Testis (tissue), 3 donors: Measurements from ENCODE around the gene OR6S1. TPM values are rescaled to one million over a fixed set of nuclear protein-coding genes. Genes with fewer than 3 reads are reported as not detected.

Experiments used
- DNase-seq: peaks from one replicate; pipeline ENCODE4 v3.0.0-alpha.2; 2019
- H3K27ac ChIP-seq, 2 donors: fragments of 200-600 bp; sonication (generic); one replicate each; pipeline ENCODE4 v1.5.1; 2019
- H3K27me3 ChIP-seq: fragments of 200-600 bp; sonication (generic); one replicate; pipeline ENCODE4 v1.5.1; 2019
- H3K36me3 ChIP-seq: fragments of 200-600 bp; sonication (generic); one replicate; pipeline ENCODE4 v1.5.1; 2017; ENCODE audit warnings: low read depth; ENCODE audit errors: missing control alignments
- H3K4me1 ChIP-seq: fragments of 200-600 bp; sonication (generic); one replicate; pipeline ENCODE4 v1.5.1; 2019
- H3K4me3 ChIP-seq, 2 donors: fragments of 200-600 bp; sonication (generic); one replicate each; pipeline ENCODE4 v1.5.1; 2017 to 2019
- H3K9me3 ChIP-seq: fragments of 200-600 bp; sonication (generic); one replicate; pipeline ENCODE4 v1.5.1; 2017
- CTCF ChIP-seq, 3 experiments: fragments of 450-650 bp in 2 of 3; fragments of 200-600 bp in 1 of 3; sonication (generic) in 1 of 3; IDR thresholded peaks; one replicate each; pipeline ENCODE4 v1.5.1; 2016 to 2019; ENCODE audit warnings: antibody characterized with exemption in 3 of 3, mild to moderate bottlenecking in 2 of 3, moderate library complexity in 1 of 3
- POLR2A ChIP-seq: fragments of 450-650 bp; IDR thresholded peaks from one replicate; pipeline ENCODE4 v1.6.1; 2017; ENCODE audit warnings: antibody characterized with exemption, mild to moderate bottlenecking, moderate library complexity
- WGBS, 2 donors: methylation state at CpG; one replicate each; pipeline ENCODE4 v1.1.5; 2018; 5-methylcytosine and 5-hydroxymethylcytosine counted together
- intact Hi-C: fragments of 100-400 bp; cut with DNase I; formaldehyde crosslinking; loops from one replicate; pipeline ENCODE4 v1.15.1; 2023; ENCODE audit warnings: low total_unique reads
- polyA plus RNA-seq: library from polyadenylated mRNA; stranded (reverse); fragments of 350-450 nt; fragmentation: Illumina TruSeq; extraction: RNeasy Lipid Tissue Mini Kit (QIAGEN cat#74804); gene quantifications from one replicate; pipeline ENCODE4 v1.2.3, GENCODE V29; 2014; ENCODE audit warnings: low read depth, low replicate concordance; ENCODE audit not compliant: insufficient read depth
- total RNA-seq, 2 donors: library from RNA; depleted of rRNA; stranded (reverse); fragments of >200 nt; gene quantifications; one replicate each; pipeline ENCODE4 v1.2.3, GENCODE V29; 2016

The OR6S1 gene
- total and polyA plus RNA-seq, 3 donors from 2014 or later: 0.68 TPM; not detected in 2

GRCh38 chr14:20686386-20687143 lies 45.1 kb upstream of the OR6S1 start:
- no peaks in the 10 kb centered on the region for H3K36me3 ChIP-seq
- intact Hi-C loops: loop anchor here (5.0 kb wide), 1 partner anchor 74 kb away; no protein-coding TSS in a partner anchor
- no peak overlapping the region for H3K4me3 ChIP-seq
- no peaks in the 10 kb centered on the region for H3K27me3 ChIP-seq
- H3K4me1 ChIP-seq: peaks cover 4% of the 10 kb centered on the region
- DNase-seq: no peak
- no peak for TF ChIP-seq POLR2A
- no peak for TF ChIP-seq CTCF (IDR thresholded peaks at IDR 0.05)
- peak overlapping the region; percentile 100 for H3K27ac ChIP-seq
- 46 to 59% methylated on average over 7 of the region's 7 CpGs for WGBS, 2 donors
- H3K9me3 ChIP-seq: no peaks in the 10 kb centered on the region

- no peak for TF ChIP-seq POLR2A
- no peak for TF ChIP-seq CTCF (IDR thresholded peaks at IDR 0.05)
- 8 to 9% methylated on average over 22 of the region's 22 CpGs for WGBS, 2 donors
- peaks cover 10% of the 10 kb centered on the region for H3K4me1 ChIP-seq
- H3K27ac ChIP-seq: peak overlapping the region; percentile 100
- peak; percentile 57 for DNase-seq
- intact Hi-C loops: loop anchor here (5.0 kb wide), 2 partner anchors 73 to 353 kb away; partner anchors contain the start of gene CCNB1IP1
- no peaks in the 10 kb centered on the region for H3K9me3 ChIP-seq
- peak overlapping the region; percentile 86 to 94 for H3K4me3 ChIP-seq
- H3K36me3 ChIP-seq: no peaks in the 10 kb centered on the region
- H3K27me3 ChIP-seq: no peaks in the 10 kb centered on the region
Observed at GRCh38 chr14:20684662-20685456, 43.4 kb upstream of the OR6S1 start.

GRCh38 chr14:20683891-20684661 lies 42.6 kb upstream of the OR6S1 start, which contains the start of gene RNASE4:
Gene RNASE4, plus strand, starts transcription at chr14:20684560. Its CDS starts 14,812 bp downstream, at chr14:20699372.
- WGBS, 2 donors: 0% methylated on average over 37 to 42 of the region's 42 CpGs
- peak; percentile 93 for DNase-seq
- peak within 1 kb of the TSS; percentile 86 to 94 for H3K4me3 ChIP-seq
- no peaks in the 10 kb centered on the region for H3K36me3 ChIP-seq
- intact Hi-C loops: loop anchor here (5.0 kb wide), 1 partner anchor 352 kb away; the partner anchor contains the start of gene CCNB1IP1
- TF ChIP-seq POLR2A (no peak), CTCF (IDR thresholded peaks at IDR 0.05) (no peak)
- H3K27me3 ChIP-seq: no peaks in the 10 kb centered on the region
- peaks cover 10% of the 10 kb centered on the region for H3K4me1 ChIP-seq
- H3K27ac ChIP-seq: peak within 1 kb of the TSS; percentile 100
- no peaks in the 10 kb centered on the region for H3K9me3 ChIP-seq

- peak overlapping the region; percentile 86 to 94 for H3K4me3 ChIP-seq
- WGBS, 2 donors: 0 to 1% methylated on average over 38 of the region's 38 CpGs
- intact Hi-C loops: loop anchor here (5.0 kb wide), 1 partner anchor 351 kb away; the partner anchor contains the start of gene CCNB1IP1
- H3K27me3 ChIP-seq: no peaks in the 10 kb centered on the region
- DNase-seq: peak; percentile 80
- H3K36me3 ChIP-seq: no peaks in the 10 kb centered on the region
- TF ChIP-seq POLR2A (no peak), CTCF (IDR thresholded peaks at IDR 0.05) (peak in 1 of 3 experiments; percentile 12)
- peak overlapping the region; percentile 100 for H3K27ac ChIP-seq
- H3K4me1 ChIP-seq: peaks cover 10% of the 10 kb centered on the region
- H3K9me3 ChIP-seq: no peaks in the 10 kb centered on the region
Observed at GRCh38 chr14:20683125-20683890, 41.8 kb upstream of the OR6S1 start.
